PFSK-1 (cell line): Measurements from ENCODE around the gene NOL4L.

Source experiments
- FOXP2 ChIP-seq: optimal IDR thresholded peaks from 2 replicates; pipeline ENCODE3; 2011; ENCODE audit warnings: borderline replicate concordance, control low read depth, inconsistent platforms; ENCODE audit not compliant: insufficient read depth; ENCODE audit errors: extremely low read length, extremely low read depth
- POLR2AphosphoS5 ChIP-seq: IDR thresholded peaks from 2 replicates; pipeline ENCODE4 v1.6.1; 2012; ENCODE audit warnings: low read depth, mild to moderate bottlenecking, control low read depth, low read length, moderate library complexity
- SIN3A ChIP-seq: IDR thresholded peaks from 2 replicates; pipeline ENCODE4 v1.6.1; 2012; ENCODE audit warnings: mild to moderate bottlenecking, low read length, moderate library complexity, borderline replicate concordance; ENCODE audit not compliant: insufficient read depth
- TAF1 ChIP-seq: IDR thresholded peaks from 2 replicates; pipeline ENCODE4 v1.6.1; 2012; ENCODE audit warnings: low read length, control low read depth, borderline replicate concordance; ENCODE audit not compliant: insufficient read depth
- TF ChIP-seq, protein P1 (sequence below), 2 experiments: IDR thresholded peaks; 2 replicates each; pipeline versions ENCODE4 v1.6.1 to v1.8.0; 2011 to 2012; ENCODE audit warnings: low read depth in 2 of 2, low read length in 2 of 2, control low read depth in 1 of 2, inconsistent platforms in 1 of 2, mild to moderate bottlenecking in 1 of 2, moderate library complexity in 1 of 2; ENCODE audit not compliant: insufficient read depth in 1 of 2

NOL4L gene

DNA sequence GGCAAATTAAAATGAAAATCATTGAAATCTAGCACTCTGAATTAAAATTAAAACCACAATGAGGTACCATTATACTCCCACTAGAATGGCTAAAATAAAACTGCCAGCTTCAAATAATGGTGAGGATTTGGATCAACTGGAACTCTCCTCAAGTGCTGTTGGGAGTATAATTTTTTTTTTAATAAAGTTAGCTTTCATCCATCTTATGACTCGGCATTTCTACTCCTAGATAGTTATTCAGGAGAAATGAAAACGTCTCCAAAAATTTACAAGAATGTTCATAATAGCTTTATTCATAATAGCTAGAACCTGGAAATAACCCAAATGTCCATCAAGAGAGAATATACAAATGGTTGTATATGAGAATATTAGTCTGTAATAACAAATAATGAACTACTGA lies 163.8 kb downstream of the NOL4L start:
- TF ChIP-seq SIN3A (no peak), FOXP2 (no peak), POLR2AphosphoS5 (no peak), TAF1 (no peak)
- TF ChIP-seq, protein P1, sequence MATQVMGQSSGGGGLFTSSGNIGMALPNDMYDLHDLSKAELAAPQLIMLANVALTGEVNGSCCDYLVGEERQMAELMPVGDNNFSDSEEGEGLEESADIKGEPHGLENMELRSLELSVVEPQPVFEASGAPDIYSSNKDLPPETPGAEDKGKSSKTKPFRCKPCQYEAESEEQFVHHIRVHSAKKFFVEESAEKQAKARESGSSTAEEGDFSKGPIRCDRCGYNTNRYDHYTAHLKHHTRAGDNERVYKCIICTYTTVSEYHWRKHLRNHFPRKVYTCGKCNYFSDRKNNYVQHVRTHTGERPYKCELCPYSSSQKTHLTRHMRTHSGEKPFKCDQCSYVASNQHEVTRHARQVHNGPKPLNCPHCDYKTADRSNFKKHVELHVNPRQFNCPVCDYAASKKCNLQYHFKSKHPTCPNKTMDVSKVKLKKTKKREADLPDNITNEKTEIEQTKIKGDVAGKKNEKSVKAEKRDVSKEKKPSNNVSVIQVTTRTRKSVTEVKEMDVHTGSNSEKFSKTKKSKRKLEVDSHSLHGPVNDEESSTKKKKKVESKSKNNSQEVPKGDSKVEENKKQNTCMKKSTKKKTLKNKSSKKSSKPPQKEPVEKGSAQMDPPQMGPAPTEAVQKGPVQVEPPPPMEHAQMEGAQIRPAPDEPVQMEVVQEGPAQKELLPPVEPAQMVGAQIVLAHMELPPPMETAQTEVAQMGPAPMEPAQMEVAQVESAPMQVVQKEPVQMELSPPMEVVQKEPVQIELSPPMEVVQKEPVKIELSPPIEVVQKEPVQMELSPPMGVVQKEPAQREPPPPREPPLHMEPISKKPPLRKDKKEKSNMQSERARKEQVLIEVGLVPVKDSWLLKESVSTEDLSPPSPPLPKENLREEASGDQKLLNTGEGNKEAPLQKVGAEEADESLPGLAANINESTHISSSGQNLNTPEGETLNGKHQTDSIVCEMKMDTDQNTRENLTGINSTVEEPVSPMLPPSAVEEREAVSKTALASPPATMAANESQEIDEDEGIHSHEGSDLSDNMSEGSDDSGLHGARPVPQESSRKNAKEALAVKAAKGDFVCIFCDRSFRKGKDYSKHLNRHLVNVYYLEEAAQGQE (IDR thresholded peaks at IDR 0.05; ENCODE audit: insufficient read depth in 1 of 2, low read depth in 2 of 2, low read length in 2 of 2): no peak

DNA sequence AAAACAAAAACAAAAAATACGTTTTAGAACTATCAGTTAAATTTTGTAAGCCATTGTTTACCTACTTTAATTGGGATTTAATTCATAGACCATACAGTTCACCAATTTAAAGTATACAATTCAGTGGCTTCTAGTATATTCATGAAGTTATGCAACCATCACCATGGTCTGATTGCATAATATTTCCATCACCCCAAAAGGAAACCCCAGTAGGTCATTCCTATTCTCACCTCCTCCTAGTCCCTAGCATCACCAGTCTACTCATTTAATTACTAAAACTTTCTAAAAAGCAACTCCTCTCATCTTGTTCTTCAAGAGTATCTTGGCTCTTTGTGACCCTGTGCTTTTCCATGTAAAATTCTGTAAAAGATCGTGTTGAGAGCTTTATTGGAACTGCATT lies 166.8 kb downstream of the NOL4L start:
- TF ChIP-seq FOXP2: no peak
- no peak for TF ChIP-seq SIN3A
- TF ChIP-seq POLR2AphosphoS5: no peak
- no peak for TF ChIP-seq TAF1
- TF ChIP-seq, protein P1 (IDR thresholded peaks at IDR 0.05; ENCODE audit: insufficient read depth in 1 of 2, low read depth in 2 of 2, low read length in 2 of 2): no peak

DNA sequence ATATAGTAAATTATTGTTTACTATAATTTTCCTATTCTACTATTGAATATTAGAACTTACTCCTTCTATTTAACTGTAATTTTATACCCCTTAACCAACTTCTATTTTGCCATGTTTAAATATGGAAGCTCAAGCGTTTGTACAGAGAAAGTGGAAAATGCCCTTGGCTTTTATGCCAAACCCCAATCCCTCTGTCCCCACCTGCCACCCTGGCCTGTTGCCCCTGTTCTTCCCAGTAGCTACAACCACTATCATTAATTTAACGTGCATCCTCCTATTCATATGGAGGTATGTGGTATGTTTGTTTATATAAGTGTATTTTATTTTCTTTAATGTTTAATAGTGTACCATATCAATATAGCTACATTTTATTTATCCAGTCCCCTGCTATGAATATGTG lies 168.9 kb downstream of the NOL4L start:
- TF ChIP-seq SIN3A: no peak
- no peak for TF ChIP-seq FOXP2
- TF ChIP-seq POLR2AphosphoS5: no peak
- TF ChIP-seq TAF1: no peak
- TF ChIP-seq, protein P1 (IDR thresholded peaks at IDR 0.05; ENCODE audit: insufficient read depth in 1 of 2, low read depth in 2 of 2, low read length in 2 of 2): no peak

DNA sequence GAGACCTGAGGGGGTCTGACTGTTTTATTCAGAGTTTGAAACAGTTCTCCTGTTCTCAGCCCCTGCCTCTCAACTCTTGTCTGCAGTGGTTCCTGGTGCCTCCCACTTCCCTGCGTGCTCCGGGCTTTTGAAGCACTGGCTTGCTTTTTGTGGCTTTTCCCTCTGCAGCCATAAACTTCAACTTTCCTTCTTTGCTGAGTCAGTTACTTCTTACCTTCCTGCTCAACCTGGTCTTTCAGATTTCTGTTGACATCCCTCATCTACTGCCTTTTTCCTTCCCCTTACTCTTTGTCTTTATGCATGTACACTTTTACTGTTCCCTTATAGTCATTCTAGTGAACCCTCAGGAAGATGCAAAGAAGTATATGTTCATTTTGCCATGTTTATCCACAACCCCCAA lies 169.6 kb downstream of the NOL4L start:
- TF ChIP-seq POLR2AphosphoS5: no peak
- TF ChIP-seq, protein P1 (IDR thresholded peaks at IDR 0.05; ENCODE audit: insufficient read depth in 1 of 2, low read depth in 2 of 2, low read length in 2 of 2): no peak
- no peak for TF ChIP-seq TAF1
- no peak for TF ChIP-seq FOXP2
- no peak for TF ChIP-seq SIN3A

DNA sequence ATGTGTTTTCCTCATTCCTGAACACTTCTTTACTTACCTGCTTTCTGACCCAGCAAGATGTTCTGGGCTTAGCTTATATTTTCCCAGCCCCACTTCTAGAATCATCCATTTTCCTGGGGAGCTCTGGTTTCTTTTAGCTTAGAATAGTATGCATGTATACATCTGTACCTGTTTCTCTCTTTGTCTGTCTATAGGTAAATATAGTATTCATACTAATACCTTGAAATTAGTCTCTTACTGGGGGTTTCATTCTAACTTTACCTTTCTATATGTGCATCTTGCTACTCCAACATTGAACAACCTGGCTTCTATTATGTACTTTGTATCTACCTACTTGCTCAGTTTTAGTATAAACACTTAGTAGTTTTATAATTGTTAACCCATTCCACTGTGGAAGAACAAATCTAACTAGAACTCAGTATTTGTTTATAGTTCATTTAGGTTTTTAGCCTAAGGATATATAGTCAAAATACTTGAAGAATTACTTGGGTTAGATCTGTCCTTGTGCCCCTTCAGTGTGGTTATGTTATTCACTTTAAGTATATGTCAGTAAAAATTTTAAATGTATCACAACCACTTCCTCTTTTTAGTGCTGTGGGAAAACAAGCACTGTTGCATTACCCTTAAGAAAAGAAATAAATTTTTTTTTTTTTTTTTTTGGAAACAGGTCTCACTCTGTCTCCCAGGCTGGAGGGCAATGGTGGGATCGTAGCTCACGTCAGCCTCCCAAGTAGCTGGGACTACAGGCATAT lies 173.0 kb downstream of the NOL4L start:
- no peak for TF ChIP-seq POLR2AphosphoS5
- TF ChIP-seq TAF1: no peak
- no peak for TF ChIP-seq SIN3A
- TF ChIP-seq FOXP2: no peak
- TF ChIP-seq, protein P1 (IDR thresholded peaks at IDR 0.05; ENCODE audit: insufficient read depth in 1 of 2, low read depth in 2 of 2, low read length in 2 of 2): no peak
